HG03442 (cell line): ENCODE measurements around the gene PPP6R2.

Source experiments
- ATAC-seq: cut with Tn5 transposase; IDR thresholded peaks from one replicate; pipeline ENCODE4 v1.9.1; 2021; ENCODE audit warnings: mild to moderate bottlenecking, moderate library complexity; ENCODE audit not compliant: unreplicated experiment

The PPP6R2 gene

GRCh38 chr22:50482107-50483074, 139.3 kb downstream of the PPP6R2 start:
- ATAC-seq, result no peak

DNA sequence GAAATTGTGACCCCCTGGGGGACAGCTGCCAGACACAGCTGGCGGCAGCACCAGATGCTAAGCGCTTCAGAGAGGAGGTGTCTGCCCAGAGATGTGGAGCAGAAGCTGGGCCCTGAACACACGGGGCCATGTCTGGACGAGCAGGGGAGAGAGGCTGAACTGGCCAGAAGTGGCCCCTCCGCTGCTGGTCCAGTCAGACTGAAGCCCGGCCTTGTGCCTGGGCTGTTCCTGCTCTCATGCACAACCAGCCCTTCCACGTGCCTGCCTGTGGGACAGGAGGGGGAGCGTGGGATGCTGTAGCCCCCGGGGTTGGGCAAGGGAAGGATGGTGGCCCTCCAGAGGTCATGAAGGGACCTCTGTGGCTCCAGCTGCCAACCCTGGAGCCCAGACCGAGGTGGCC, 140.0 kb downstream of the PPP6R2 start:
- ATAC-seq, result no peak

GRCh38 chr22:50483556-50483955, 140.4 kb downstream of the PPP6R2 start:
- no peak for ATAC-seq

- no peak for ATAC-seq
Measured at GRCh38 chr22:50483977-50484853, 141.1 kb downstream of the PPP6R2 start.

GRCh38 chr22:50485221-50486131, 142.3 kb downstream of the PPP6R2 start:
- ATAC-seq, result no peak

GRCh38 chr22:50486561-50487289, 143.6 kb downstream of the PPP6R2 start, which contains the start of gene MIOX:
Gene MIOX (plus strand): TSS chr22:50486859. CDS start chr22:50486898, 39 bp downstream.
- no peak for ATAC-seq

GRCh38 chr22:50487290-50488005, 144.3 kb downstream of the PPP6R2 start:
- no peak for ATAC-seq

GRCh38 chr22:50488006-50488677, 145.0 kb downstream of the PPP6R2 start:
- no peak for ATAC-seq

GRCh38 chr22:50488886-50489285, 145.8 kb downstream of the PPP6R2 start:
- ATAC-seq, result no peak

DNA sequence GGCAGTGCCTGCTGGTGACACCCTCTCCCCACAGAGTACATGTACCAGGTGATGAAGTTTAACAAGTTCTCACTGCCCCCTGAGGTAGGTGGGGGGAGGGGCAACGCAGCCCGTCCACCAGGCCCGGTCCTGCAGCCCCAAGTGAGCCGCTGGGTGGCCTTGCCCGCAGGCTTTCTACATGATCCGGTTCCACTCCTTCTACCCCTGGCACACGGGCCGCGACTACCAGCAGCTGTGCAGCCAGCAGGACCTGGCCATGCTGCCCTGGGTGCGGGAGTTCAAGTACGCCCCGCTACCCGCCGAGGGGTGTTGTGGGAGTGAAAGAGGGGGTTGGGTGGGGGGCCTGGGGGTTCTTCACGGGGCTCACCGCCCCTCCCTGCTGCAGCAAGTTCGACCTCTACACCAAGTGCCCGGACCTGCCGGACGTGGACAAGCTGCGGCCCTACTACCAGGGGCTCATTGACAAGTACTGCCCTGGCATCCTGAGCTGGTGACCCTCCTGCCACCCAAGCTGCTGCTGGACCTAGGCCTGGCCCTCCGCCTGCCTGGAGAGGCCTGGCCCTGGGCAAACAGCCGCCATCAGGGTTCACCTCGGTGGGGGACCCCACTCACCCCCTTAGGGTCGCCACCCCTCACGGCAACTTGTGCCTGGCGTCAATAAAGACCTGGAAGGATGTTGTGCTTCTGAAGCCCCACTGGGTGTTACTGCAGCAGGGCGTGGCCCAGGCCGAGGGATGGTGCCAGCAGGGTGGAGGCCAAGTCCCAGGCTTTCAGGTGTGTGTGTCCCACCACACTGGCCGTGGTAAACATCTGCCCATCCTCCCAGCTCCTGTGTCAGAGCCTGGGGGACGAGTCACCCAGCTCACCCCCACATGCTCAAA, 146.5 kb downstream of the PPP6R2 start:
- no peak for ATAC-seq

DNA sequence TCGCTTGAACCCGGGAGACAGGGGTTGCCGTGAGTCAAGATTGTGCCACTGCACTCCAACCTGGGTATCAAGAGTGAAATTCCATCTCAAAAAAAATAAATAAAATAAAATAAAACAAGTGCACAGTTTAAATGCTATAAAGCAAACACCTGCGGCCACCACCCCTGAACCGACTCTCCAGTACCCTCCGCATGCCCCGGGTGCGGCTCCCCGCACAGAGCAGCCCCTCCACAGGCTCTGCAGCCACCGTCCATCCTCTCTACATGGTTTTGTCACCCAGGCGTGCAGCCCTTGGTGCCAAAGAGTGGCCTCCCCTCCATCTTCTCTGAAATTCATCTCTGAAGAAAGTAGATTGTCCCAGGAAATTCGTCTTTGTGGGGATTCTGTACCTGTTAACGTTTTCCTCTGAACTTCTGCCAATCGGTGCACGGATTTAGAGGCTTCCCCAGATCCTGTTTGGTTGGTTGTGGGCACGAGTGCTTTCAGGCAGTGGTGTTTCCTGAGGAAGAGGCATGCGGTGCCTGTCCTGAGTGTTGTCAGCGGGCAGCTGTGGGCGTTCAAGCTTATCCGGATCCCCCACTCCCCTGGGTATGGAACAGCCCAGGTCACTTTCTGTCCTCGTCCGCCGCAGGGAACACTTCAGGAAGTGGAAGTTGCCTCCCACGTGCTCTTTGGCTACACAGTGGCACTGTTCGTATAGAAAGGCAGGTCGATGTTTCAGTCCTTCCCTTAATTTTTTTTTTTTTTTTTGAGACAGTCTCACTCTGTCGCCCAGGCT, 147.6 kb downstream of the PPP6R2 start:
- no peak for ATAC-seq
